ENCODE results near the gene NXPE4.

Gene NXPE4

DNA sequence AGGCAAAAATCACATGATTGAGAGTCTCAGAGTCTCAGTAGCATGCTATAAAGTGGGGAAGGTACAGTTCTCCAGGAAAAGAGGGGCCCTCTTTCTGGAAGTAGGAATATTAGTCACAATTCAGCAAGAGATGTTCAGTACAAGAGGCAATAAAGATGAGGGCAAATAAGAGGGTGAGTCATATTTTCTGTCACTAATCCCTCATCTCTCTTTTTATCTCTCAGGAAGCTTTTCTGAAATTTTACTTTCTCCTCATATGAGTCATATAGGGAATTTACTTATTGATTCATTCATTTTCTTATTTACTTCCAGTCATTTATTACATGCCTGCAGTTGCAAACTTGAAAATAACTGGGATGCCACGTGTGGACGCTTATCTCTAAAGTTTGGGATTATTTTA lies 32.5 kb downstream of the NXPE4 start:
- no peak for DNase-seq (ENCODE audit: low read depth in 2 of 2, low spot score in 1 of 2)

DNA sequence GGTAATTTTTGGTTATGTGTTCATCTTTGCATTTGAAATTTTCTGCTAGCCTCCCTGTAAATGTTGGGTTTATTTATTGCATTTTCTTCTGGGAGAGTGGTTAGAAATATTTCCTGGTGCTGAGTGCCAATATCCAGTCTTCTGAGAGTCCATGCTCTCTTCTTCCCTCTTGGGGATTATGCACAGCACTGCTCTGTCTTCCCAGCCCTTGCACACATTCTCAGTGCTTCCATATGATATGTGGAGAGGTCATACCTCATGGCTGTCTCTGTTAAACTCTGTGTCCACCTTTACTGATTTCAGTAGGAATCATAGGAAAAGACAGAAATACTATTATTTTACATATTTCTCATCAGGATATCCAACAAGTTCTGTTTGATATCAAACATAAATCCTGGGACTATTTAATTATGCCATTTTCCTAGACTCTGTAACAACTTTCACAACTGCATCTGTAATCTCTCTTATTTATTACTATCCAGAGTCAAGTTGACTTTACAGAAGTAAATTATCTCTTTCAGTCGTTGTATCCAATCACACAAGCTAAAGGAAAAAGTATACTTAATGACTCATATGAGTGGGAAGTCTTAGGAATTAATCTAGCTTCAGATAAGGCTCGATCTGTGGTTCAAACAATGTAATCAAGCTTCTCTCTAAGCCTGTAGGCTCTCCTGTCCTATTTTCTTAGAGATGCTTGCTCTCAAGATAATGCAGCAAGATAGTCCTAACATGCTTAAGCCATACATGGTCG lies 33.2 kb downstream of the NXPE4 start:
- DNase-seq (ENCODE audit: low read depth in 2 of 2, low spot score in 1 of 2) = no peak

DNA sequence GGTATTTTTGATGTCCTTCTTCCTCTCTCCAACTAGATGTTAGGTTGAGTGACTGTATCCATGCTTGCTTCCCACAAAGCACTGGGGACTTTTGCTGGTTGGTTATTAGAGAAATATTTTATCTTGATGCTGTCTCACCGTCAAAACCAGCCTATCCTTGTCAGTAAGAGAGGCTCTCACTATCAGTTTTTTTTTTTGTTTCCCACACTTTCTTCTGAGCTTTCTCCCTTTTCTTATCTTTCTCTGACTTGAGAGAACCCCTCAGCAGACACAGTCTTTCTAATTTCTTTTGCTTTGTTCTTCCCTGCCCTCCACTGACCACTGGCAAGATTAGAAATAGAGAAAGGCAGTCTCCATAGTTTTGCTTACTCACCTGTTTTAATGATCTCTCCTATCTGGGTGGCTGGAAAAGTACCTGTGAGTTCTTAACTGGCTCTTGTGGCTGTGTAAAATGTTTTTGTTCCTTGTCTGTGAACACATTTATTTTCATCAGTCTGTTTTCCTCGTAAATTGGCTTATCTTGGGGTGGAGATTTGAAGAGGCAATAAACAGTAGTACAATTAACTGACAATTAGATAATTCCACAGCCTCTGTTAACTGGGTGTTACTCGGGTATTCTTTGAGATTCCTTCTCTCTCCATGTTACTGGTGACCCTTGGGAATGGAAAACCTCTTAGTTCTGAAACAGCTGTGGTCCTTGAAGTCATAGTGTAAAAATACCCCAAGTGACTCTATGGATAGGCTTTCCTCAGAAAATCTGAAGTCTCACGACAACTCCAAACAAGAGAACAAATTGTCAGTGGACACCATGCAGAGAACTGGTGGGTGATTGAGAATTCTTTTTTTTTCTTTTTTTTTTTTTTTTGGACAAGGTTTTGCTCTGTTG lies 35.9 kb downstream of the NXPE4 start, which contains the start of gene NXPE1:
Gene NXPE1, minus strand, starts transcription at position 457 of the 886 bp plus-strand sequence. CDS start 8,680 bp downstream, outside the sequence.
- DNase-seq (ENCODE audit: low read depth in 2 of 2, low spot score in 1 of 2) = no peak

DNA sequence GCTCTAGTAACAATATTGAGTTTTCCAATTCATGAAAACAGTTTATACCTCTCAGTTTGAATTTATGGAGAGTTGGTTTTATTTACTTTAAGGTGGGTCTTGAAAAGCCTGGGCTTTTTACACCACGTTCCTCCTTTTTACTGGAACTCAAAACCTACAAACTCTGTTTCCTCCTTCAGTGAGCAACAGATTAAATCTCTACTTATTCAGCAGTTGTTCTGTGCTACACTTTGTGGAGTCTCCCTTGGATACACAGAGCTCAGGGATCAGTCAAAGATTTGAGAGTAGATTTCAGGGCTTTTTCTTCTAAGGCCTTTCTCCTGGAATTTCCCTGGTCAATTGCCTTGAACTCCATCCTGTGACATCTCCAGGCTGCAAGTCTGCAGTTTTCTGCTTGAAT lies 39.5 kb downstream of the NXPE4 start:
- DNase-seq (ENCODE audit: low read depth in 2 of 2, low spot score in 1 of 2) = no peak

DNA sequence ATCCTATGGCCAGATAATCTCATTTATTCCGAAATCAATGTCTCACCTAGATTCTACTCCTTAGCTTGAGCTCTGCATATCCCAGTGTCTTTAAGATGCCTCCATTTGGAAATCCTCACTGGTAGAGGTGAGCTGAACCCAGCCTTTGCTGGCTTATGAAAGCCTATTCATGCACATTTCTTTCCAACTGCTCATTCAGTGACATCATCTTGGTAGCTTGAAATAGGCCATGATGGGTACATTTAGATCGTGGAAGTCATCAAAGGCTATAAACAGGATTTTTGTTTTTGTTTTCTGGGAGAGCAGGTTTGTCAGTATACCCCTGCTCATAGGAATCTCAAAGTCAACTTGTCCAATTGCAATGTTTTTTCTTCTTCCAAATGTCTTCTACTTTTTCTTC lies 41.9 kb downstream of the NXPE4 start:
- DNase-seq (ENCODE audit: low read depth in 2 of 2, low spot score in 1 of 2) = no peak

DNA sequence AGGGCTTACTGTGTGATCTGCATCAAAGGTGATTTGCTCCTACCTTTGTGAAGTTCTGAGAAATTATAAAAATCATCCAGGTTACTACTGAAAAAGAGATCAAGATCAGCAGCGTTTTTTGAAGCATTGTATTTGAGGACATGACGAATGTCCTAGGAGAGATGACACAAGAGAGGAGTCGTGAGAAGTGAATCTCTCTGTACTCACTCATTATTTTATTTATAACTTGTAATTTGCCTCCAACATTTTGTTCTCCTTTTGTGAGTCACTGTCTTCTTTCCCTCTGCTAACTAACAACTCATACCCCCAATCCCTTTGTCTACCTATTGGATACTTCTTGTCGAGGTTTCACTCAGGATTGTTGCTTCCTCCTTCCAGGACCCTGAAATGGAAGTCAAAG lies 44.5 kb downstream of the NXPE4 start:
- no peak for DNase-seq (ENCODE audit: low read depth in 2 of 2, low spot score in 1 of 2)

DNA sequence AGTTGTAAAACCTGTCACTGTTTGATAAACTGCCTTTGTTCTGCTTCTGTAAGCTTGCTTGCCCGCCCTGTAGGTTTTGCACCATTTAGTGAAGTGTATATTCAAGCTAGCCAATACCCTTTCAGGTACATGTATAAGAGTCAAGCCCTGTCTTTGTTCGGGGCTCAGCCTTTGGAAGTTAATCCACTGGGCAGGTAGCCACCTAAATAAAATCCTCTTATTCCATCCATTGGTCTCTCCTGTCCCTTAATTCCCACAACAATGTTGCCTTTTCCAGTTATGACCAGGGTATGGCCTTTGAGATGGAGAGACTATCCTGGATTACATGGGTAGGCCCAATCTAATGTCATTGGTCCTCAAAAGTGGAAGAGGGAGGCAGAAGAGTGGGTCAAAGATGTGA lies 69.9 kb downstream of the NXPE4 start:
- DNase-seq (ENCODE audit: low read depth in 2 of 2, low spot score in 1 of 2) = no peak

DNA sequence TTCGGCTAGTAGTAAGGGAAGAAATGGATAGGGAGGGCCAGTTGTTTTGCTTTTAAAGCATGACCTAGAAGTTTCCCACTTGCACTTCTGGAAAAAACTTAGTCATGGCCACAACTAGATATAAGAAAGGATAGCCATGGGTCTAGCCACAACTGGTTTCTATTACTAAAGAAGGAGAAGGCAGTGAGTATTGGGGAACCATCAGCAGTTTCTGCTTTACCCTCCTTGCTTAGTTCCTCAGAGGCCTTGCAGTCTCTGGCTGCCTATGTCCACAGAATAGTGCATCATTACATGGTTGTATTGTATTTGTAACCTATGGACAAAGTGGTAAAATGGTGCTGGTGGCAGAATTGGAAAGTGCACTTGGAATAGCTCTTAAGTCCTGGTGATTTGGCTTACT lies 71.5 kb downstream of the NXPE4 start:
- DNase-seq (ENCODE audit: low read depth in 2 of 2, low spot score in 1 of 2) = no peak

DNA sequence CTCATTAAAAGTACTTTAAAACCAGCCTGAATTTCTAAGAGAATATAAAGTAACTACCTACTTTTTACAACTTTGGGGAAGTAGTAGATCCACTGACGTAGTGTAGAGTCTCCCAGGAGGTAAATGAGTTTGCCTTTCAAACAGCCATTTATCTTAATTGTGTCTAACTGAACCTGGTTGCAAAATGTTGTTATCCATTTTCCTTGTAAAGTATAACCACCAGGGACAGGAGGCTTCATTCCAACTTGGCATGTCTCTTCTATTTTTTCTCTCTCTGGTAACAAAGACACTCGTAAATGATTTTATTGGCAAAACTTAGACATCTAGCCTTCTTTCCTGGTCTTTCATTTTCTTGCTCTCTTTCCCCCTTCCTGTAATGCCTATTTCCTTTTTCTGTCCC lies 72.8 kb downstream of the NXPE4 start:
- no peak for DNase-seq (ENCODE audit: low read depth in 2 of 2, low spot score in 1 of 2)

Data from stimulated activated CD8-positive, alpha-beta memory T cell treated with anti-CD3 and anti-CD28 coated beads, Interleukin-4, amount 100 ng/mL, for 4 hours (primary cell).